Stimulated activated memory B cell treated with anti-CD40 and anti-IgM and Interleukin-4, amounts not matched to agents 10 μg/mL and 1 μg/mL and 100 μg/mL, for 72 hours (primary cell): ENCODE data around the gene SDK1.
A peak's percentile ranks its signal among the peaks of the same experiment; 100 is the strongest.

Source experiments
- ATAC-seq: fragments of 150-1000 bp; cut with Tn5 transposase; 2 replicates; pipeline ENCODE4 v1.10.0; 2021
- H3K27ac Mint-ChIP-seq: one replicate; pipeline ENCODE4 v1.8.0; 2022; ENCODE audit warnings: mild to moderate bottlenecking, mixed read lengths
- H3K27me3 Mint-ChIP-seq: one replicate; pipeline ENCODE4 v1.8.0; 2022; ENCODE audit warnings: mixed read lengths
- H3K36me3 Mint-ChIP-seq: one replicate; pipeline ENCODE4 v1.8.0; 2022; ENCODE audit warnings: mixed read lengths
- H3K4me1 Mint-ChIP-seq: one replicate; pipeline ENCODE4 v1.8.0; 2022; ENCODE audit warnings: mixed read lengths
- H3K4me3 Mint-ChIP-seq: one replicate; pipeline ENCODE4 v1.8.0; 2022; ENCODE audit warnings: mild to moderate bottlenecking, moderate library complexity, mixed read lengths
- H3K9me3 Mint-ChIP-seq: one replicate; pipeline ENCODE4 v1.8.0; 2022; ENCODE audit warnings: mixed read lengths

The SDK1 gene

DNA sequence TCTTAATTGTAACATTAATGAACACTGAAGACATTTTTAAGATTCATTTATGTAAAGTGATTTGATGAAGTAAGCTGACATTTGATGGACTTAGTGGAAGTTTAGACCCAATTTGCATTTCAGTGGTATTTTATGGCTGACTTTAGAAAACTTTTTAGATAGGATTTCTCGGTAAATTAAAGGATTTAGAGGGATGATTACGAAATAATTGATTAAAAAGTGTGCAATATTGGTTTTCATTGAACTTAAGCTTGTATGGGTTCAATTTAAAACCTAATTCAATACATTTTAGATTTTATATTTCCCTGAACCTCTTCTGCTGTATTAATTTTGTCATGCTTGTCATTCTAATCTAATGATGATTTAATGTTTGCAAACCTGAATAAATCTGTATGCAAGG, 135.1 kb downstream of the SDK1 start:
- no peaks in the 10 kb centered on the region for H3K36me3 Mint-ChIP-seq
- H3K27me3 Mint-ChIP-seq = no peaks in the 10 kb centered on the region
- ATAC-seq = no peak
- no peaks in the 10 kb centered on the region for H3K9me3 Mint-ChIP-seq
- H3K4me3 Mint-ChIP-seq = no peak overlapping the region
- H3K4me1 Mint-ChIP-seq = no peaks in the 10 kb centered on the region
- no peak overlapping the region for H3K27ac Mint-ChIP-seq

DNA sequence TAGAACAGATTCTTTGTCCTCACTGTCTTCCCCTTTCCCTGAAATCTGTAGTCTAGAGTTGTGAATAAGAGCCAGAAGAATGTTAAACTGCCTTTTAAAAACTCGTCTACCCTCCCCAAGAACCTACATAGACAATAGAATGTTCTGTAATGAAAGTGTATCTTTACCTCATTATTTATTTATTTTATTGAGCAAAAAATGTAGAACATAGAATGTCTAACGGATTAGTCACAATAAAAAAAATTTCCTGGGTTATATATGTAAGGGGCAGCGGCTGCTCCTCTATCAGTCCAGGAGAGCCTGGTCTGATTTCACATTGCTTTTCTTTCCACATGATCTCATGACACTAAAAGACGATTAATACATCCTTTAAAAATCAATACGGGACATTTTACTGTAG, 135.7 kb downstream of the SDK1 start:
- no peaks in the 10 kb centered on the region for H3K9me3 Mint-ChIP-seq
- no peaks in the 10 kb centered on the region for H3K4me1 Mint-ChIP-seq
- H3K27ac Mint-ChIP-seq = no peak overlapping the region
- H3K36me3 Mint-ChIP-seq = no peaks in the 10 kb centered on the region
- ATAC-seq = no peak
- no peak overlapping the region for H3K4me3 Mint-ChIP-seq
- H3K27me3 Mint-ChIP-seq = peaks cover 5% of the 10 kb centered on the region

DNA sequence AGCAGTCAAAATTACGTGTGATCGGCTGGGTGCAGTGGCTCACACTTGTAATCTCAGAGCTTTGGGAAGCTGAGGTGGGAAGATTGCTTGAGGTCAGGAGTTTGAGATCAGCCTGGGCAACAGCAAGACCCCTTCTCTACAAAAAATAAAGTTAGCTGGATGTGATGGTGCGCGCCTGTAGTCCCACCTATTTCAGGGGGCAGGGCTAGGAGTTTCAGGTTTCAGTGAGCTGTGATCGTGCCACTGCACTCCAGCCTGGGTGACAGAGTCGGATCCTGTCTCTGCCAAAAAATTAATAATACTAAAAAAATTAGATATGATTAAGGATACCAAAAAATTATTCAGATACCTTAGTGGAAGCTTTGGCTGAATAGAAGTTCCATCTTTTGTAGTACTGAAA, 136.4 kb downstream of the SDK1 start:
- Mint-ChIP-seq H3K4me1 (no peaks in the 10 kb centered on the region), H3K4me3 (no peak overlapping the region), H3K27me3 (peaks cover 11% of the 10 kb centered on the region), H3K27ac (no peak overlapping the region), H3K9me3 (no peaks in the 10 kb centered on the region), H3K36me3 (no peaks in the 10 kb centered on the region)
- ATAC-seq = no peak

DNA sequence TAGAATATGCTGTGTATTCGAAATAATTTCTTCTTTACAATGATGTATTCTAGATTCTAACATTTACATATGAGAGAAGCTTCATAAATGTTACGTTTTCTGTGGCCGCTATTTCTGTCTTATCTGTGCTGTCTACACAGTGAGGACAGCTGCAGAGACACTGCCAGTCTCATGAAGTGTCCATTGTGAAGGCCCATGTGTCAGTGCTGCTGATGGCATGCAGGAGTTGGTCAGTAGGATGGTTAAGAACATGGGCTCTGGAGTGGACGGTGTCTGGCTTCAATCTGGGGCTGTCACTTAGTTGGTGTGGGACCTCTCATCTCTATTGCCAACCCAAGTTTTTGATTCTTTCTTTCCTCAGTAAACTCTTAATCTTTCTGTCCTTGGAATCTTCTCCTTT, 137.3 kb downstream of the SDK1 start:
- Mint-ChIP-seq H3K36me3 (no peaks in the 10 kb centered on the region), H3K27ac (no peak overlapping the region), H3K4me3 (no peak overlapping the region), H3K9me3 (no peaks in the 10 kb centered on the region), H3K4me1 (no peaks in the 10 kb centered on the region), H3K27me3 (peaks cover 11% of the 10 kb centered on the region)
- no peak for ATAC-seq

DNA sequence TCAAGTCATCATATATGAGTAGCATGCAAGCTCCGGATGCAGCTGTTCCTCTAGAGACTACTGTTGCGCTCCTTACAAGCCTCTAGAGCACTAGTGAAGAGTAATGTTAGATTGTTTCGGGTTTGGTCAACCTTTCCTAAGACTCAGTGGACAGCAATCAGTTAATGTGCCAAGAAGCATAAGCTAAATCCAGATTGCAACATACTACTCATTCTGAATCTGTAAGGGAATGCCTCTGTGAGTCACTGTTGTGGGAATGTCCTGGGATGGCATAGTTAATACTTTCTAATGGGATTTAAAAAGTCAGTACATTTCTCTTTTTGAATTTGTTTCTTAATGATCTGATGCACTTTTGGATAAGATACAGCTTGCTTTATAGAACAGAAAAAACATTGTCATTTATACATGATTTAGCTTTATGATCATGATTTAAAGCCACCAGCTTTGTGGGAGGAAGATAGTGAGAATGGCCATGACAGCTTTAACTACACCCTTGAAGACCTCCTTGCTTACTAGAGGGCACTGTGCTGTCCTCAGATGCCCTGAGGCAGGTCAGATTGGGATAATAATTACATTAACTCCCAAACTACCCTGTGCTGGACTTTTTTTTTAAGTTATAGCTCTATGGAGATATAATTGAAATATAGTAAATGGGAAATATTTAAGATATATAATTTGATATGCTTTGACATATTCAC, 138.4 kb downstream of the SDK1 start:
- ATAC-seq = no peak
- Mint-ChIP-seq H3K27ac (no peak overlapping the region), H3K27me3 (peaks cover 19% of the 10 kb centered on the region), H3K36me3 (no peaks in the 10 kb centered on the region), H3K4me1 (no peaks in the 10 kb centered on the region), H3K9me3 (peaks cover 4% of the 10 kb centered on the region), H3K4me3 (no peak overlapping the region)

DNA sequence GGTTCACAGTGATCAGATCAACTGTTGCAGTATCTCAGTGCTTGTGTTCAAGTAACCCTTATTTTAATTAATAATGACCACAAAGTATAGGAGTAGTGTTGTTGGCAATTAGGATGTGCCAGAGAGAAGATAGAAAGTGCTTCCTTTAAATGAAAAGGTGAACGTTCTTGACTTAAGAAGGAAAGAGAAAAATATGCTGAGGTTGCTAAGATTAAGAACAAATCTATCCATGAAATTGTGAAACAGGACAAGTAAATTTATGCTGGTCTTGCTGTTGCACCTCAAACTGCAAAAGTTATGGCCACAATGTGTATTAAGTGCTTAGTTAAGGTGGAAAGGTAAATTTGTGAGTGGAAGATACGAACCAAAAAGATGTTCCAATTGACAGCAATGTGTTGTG, 139.5 kb downstream of the SDK1 start:
- H3K27me3 Mint-ChIP-seq = peaks cover 21% of the 10 kb centered on the region
- no peak overlapping the region for H3K27ac Mint-ChIP-seq
- H3K36me3 Mint-ChIP-seq = no peaks in the 10 kb centered on the region
- no peak overlapping the region for H3K4me3 Mint-ChIP-seq
- no peaks in the 10 kb centered on the region for H3K4me1 Mint-ChIP-seq
- peaks cover 4% of the 10 kb centered on the region for H3K9me3 Mint-ChIP-seq
- ATAC-seq = no peak

DNA sequence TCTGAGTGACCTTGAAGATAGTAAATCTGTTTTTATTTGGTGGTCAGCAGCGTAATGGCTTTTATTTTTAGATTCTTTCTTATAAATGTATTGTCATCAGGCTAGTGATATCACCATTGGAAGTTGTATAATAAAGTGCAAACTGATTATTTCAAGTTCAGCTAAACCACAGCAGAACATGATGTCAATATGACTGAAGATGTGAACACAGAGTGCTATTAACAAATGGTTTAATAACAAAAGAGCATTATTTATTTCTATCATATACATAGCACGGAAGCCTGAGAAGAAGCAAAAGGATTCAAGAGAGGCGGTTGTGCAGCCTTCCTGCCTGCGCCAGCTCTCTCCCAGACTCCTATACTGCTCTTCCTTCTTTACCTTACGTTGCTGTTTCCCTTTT, 142.7 kb downstream of the SDK1 start:
- ATAC-seq = no peak
- Mint-ChIP-seq H3K4me3 (no peak overlapping the region), H3K9me3 (peaks cover 13% of the 10 kb centered on the region), H3K27me3 (peaks cover 21% of the 10 kb centered on the region), H3K36me3 (no peaks in the 10 kb centered on the region), H3K27ac (no peak overlapping the region), H3K4me1 (no peaks in the 10 kb centered on the region)

DNA sequence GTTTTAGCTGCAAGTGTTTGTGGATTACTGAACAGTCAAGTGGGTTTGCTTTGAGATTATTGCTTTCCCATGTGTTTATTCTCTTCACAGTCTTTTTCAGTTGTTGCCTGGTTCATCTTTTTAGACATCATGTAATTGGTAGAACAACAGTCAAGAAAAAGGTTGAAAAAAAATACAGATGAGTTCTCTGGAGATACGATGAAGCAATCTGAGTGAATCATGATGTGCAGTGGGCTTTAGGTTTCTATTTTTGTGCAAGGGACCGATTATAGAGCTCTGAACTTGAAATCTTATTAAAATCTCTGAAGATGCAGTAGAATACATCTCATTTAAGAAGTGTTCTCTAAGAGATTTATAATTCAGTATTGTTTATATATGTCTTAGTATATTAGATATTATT, 145.7 kb downstream of the SDK1 start:
- no peak for ATAC-seq
- H3K27ac Mint-ChIP-seq = no peak overlapping the region
- no peak overlapping the region for H3K4me3 Mint-ChIP-seq
- no peaks in the 10 kb centered on the region for H3K4me1 Mint-ChIP-seq
- peaks cover 13% of the 10 kb centered on the region for H3K9me3 Mint-ChIP-seq
- no peaks in the 10 kb centered on the region for H3K36me3 Mint-ChIP-seq
- peaks cover 16% of the 10 kb centered on the region for H3K27me3 Mint-ChIP-seq

DNA sequence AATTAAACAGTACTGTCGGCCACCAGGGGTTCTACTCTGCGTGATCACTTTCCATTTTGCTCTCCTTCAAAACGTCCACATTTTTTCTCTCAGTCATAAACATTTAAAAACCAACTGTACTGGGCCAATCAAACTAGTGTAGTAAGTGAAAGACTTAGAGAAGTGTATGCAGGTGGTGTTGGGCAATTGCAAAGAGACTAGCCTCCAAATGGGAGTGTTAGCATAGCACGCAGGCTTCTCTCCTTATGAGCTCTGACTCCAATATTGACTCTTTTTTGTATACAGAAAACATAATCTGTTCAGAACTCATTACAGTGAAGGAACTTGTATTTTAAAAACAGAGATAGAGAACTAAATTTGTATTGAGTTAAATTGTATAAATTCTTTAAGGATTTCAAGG, 150.6 kb downstream of the SDK1 start:
- no peaks in the 10 kb centered on the region for H3K4me1 Mint-ChIP-seq
- no peaks in the 10 kb centered on the region for H3K36me3 Mint-ChIP-seq
- no peak for ATAC-seq
- no peak overlapping the region for H3K27ac Mint-ChIP-seq
- peaks cover 3% of the 10 kb centered on the region for H3K9me3 Mint-ChIP-seq
- H3K4me3 Mint-ChIP-seq = no peak overlapping the region
- peaks cover 9% of the 10 kb centered on the region for H3K27me3 Mint-ChIP-seq

DNA sequence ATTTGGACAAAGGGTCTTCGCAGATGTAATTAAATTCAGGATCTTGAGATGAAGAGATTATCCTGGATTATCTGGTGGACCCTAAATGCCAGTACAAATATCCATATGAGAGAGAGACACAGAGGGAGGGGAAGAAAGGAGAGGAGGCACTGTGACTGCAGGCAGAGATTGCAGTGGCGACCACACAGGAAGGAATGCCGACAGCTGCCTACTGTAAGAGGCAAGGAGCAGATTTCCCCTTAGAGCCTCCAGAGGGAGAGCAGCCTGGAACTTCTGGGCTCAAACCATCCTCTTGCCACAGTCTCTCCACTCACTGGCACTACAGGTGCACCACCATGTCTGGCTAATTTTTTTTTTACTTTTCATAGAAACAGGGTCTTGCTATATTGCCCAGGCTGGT, 152.3 kb downstream of the SDK1 start:
- Mint-ChIP-seq H3K4me1 (no peaks in the 10 kb centered on the region), H3K36me3 (no peaks in the 10 kb centered on the region), H3K27me3 (peaks cover 9% of the 10 kb centered on the region), H3K27ac (no peak overlapping the region), H3K9me3 (no peaks in the 10 kb centered on the region), H3K4me3 (no peak overlapping the region)
- ATAC-seq = peak; percentile 27

DNA sequence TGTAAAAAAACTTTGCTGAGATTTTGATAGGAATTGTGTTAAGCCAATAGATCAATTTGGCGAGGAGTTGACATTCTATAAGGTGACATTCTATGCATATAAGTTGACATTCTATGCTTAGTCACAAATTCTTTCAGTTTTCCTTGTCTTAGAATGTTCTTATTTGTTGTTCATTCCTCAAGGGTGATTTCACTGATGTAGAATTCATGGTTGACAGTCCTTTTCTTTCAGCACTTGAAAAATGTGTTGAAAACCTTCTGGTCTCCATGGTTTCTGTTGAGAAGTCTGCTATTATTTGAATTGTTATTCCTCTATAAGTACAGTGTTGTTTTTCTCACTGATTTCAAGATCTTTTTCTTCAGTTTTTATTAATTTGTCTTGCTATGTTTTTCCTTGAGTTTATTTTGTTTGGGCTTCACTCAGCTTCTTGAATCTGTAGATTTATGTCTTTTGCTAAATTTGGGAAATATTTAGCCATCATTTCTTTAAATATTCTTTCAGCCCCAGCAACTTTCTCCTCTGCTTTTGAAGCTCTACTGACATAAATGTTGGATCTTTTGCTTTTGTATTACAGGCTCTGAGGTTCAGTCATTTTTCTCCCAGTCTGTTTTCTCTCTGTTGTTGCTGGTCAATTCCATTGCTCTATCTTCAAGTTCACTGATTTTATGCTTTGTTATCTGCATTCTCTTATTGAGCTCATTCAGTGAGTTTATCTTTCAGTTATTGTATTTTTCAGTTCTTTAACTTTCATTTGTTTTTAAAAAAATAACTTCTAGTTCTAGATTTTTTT, 154.9 kb downstream of the SDK1 start:
- ATAC-seq = no peak
- peaks cover 9% of the 10 kb centered on the region for H3K27me3 Mint-ChIP-seq
- H3K4me3 Mint-ChIP-seq = no peak overlapping the region
- no peak overlapping the region for H3K27ac Mint-ChIP-seq
- no peaks in the 10 kb centered on the region for H3K9me3 Mint-ChIP-seq
- H3K36me3 Mint-ChIP-seq = no peaks in the 10 kb centered on the region
- no peaks in the 10 kb centered on the region for H3K4me1 Mint-ChIP-seq

DNA sequence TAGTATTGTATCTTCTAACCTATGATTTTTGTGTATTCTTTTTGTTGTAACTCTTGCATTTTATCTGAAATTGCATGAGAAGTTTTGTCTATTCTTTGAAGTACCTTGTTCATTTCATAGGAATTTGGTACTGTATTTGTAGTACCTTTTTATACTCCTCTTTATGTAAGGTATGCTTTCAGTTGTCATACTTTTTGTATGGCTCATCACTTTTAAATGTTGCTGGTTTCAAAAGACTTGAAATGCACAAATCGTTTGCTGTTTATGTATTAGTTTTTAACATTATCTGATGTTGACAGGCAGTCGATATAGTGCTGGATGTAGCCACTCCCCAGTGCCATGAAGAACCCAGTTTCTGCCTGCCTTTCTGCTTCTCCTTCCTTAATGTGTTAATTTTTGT, 158.1 kb downstream of the SDK1 start:
- ATAC-seq = no peak
- Mint-ChIP-seq H3K4me1 (no peaks in the 10 kb centered on the region), H3K36me3 (no peaks in the 10 kb centered on the region), H3K9me3 (no peaks in the 10 kb centered on the region), H3K27ac (no peak overlapping the region), H3K27me3 (no peaks in the 10 kb centered on the region), H3K4me3 (no peak overlapping the region)

DNA sequence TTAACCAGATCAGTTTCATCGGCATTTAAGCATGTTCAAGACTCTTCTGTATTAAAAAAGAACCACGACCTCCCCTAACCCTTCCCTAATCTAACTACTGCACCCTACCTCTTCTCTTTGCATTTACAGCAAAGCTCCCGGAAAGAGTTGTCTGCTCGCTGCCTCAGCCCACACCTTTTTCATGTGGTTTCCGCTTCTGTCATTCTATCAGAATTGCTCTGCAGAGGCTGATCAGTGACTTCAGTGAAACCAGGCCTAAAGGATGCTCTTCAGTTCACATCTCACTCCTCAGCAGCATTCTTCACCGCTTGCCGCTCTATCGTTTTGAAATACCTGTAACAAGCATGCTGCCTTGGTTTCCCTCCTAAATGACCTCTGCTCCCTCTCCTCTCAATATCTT, 160.9 kb downstream of the SDK1 start:
- Mint-ChIP-seq H3K4me3 (no peak overlapping the region), H3K27me3 (no peaks in the 10 kb centered on the region), H3K27ac (no peak overlapping the region), H3K9me3 (no peaks in the 10 kb centered on the region), H3K4me1 (no peaks in the 10 kb centered on the region), H3K36me3 (no peaks in the 10 kb centered on the region)
- ATAC-seq = no peak

DNA sequence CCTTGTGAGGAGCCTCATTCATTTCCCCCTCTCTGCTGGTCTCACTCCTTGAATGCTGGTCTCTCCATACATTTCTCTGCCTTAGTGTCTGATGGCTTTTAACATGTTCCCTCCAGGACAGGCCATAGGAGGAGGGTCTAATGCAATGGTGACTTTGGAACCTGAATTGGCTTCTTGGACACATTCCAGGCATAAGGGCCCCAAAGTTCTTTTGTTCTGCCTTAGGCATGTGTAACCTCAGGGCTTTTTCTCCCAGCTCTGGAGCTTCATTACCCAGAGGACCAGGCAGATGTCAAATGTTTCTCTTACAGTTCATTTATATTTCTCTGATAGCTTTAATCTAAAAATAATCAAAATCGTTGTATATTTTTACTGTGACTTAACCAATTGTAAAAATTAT, 162.6 kb downstream of the SDK1 start:
- H3K4me3 Mint-ChIP-seq = no peak overlapping the region
- H3K4me1 Mint-ChIP-seq = no peaks in the 10 kb centered on the region
- no peaks in the 10 kb centered on the region for H3K27me3 Mint-ChIP-seq
- H3K9me3 Mint-ChIP-seq = no peaks in the 10 kb centered on the region
- no peaks in the 10 kb centered on the region for H3K36me3 Mint-ChIP-seq
- H3K27ac Mint-ChIP-seq = no peak overlapping the region
- ATAC-seq = no peak

DNA sequence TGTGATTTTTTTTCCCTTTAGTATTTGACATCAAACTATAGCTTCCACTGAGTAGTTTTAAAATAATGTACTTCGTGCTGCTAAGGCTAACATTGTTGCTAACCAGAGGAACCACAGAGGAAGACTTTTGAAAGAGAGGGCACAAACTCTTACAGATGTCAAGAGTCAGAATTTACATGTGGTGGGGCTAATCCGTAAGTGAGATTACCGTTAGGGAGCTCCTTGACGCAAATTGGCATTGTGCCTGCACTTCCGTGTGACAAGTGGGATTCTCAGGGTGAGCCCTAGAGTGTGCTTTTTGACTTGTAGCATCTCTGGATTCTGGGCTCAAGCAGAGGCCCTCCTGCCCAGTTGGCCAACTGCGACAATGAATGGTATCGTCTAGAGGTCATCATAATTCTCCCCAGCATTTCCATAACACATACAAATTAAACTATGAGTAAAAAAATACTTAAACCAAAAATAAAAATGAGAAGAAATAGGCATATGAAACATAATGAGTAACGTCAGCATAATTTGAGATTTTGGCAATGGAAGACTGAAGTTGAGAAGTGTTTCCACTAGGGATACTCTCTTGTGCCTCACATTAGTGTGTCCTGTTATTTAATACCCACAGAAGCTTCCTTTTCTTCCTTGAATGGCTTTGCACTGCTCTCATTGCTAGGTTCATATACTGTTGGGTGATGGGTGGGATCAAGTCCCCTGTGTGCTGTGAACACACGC, 164.0 kb downstream of the SDK1 start:
- H3K4me1 Mint-ChIP-seq = no peaks in the 10 kb centered on the region
- no peak for ATAC-seq
- no peak overlapping the region for H3K4me3 Mint-ChIP-seq
- no peaks in the 10 kb centered on the region for H3K36me3 Mint-ChIP-seq
- no peaks in the 10 kb centered on the region for H3K9me3 Mint-ChIP-seq
- H3K27me3 Mint-ChIP-seq = no peaks in the 10 kb centered on the region
- H3K27ac Mint-ChIP-seq = no peak overlapping the region

DNA sequence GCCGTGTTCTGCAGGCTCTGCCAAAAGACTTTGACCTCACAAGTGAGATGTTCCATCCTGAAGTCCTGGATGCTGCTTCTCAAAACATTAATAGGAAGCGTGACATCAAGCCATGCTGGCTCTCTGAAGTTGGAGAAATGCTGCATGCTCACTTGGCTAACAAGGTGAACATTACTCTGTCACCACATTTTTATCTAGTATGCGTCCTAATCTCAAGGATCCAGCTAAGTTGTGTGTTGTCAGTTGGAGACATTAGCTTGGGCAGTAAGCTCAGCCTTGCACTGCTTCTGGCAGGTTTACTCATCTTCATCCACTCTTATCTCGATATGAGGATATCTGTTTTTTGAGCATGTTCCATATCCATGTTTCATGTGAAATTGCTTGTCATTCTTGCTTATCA, 165.2 kb downstream of the SDK1 start:
- Mint-ChIP-seq H3K4me3 (no peak overlapping the region), H3K27ac (no peak overlapping the region), H3K4me1 (no peaks in the 10 kb centered on the region), H3K9me3 (no peaks in the 10 kb centered on the region), H3K27me3 (no peaks in the 10 kb centered on the region), H3K36me3 (no peaks in the 10 kb centered on the region)
- ATAC-seq = no peak
